Measurements from ENCODE around the gene BEND6. TPM values are rescaled to one million over a fixed set of nuclear protein-coding genes. Genes with fewer than 3 reads are reported as not detected.

The BEND6 gene
- total and polyA plus RNA-seq, 10 of the 15 experiments (the other 5 are each of a cell fraction or from before 2014, with no cell fraction given): 0.79 to 2.8 (median 1.6) TPM

DNA sequence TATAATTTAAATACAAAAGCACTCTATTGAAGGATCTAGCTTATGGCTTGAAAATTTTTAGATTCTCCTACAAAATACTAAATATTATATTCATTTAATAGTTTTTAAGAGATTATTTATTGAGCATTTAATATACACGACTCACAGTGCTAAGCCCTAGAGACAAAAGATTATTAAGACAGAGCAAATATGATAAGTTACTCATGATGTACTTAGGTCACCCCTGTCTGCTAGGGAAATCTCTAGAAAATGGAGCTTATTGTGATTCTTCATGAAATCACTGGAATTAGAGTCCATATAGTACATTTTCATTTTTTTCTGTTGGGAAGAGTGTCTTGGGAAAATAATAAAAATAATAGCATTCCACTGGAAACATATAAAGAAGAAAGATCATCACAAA, 37.8 kb downstream of the BEND6 start:
- ATAC-seq (no peak), DNase-seq (ENCODE audit: low read depth, low spot score) (no peak), FAIRE-seq (no peak)
- ChIA-PET POLR2A (no interaction called here), CTCF (interaction anchor here (1.3 to 2.0 kb wide), 2 partner anchors 88 to 91 kb away, joined by 3 to 8 read pairs; no protein-coding TSS in a partner anchor), SMC1A (ENCODE audit: uncharacterized antibody, unreplicated experiment) (interaction anchor here (1.6 kb wide), 1 partner anchor 59 kb away, joined by 3 read pairs; no protein-coding TSS in a partner anchor), RAD21 (ENCODE audit: unreplicated experiment) (interaction anchor here (1.3 kb wide), 1 partner anchor 88 kb away, joined by 3 read pairs; no protein-coding TSS in a partner anchor)
- in situ Hi-C loops (cut with MboI): no loop called here
- H3K4me1 ChIP-seq (ENCODE audit: control insufficient read depth, insufficient read depth, low read length): no peaks in the 10 kb centered on the region
- no TSS peak for BruUV-seq (replicated peaks)
- no peaks in the 10 kb centered on the region for H3K27me3 ChIP-seq (replicated peaks in 1 of 2; ENCODE audit: control insufficient read depth in 2 of 2, insufficient read depth in 2 of 2, low read length in 1 of 2)
- WGBS (ENCODE audit: insufficient coverage, insufficient replicate concordance, low lambda C conversion rate, missing lambda C conversion rate): 0% methylated on average over 1 of the region's 1 CpG
- no peak overlapping the region for H2AFZ ChIP-seq (ENCODE audit: control insufficient read depth, low read depth, low read length)
- H3K79me2 ChIP-seq (ENCODE audit: control insufficient read depth, insufficient read depth, low read length): no peaks in the 10 kb centered on the region
- H3K36me3 ChIP-seq (ENCODE audit: control insufficient read depth in 2 of 2, insufficient read depth in 2 of 2, low read length in 1 of 2): no peaks in the 10 kb centered on the region
- no peaks in the 10 kb centered on the region for H3K9me3 ChIP-seq (replicated peaks; ENCODE audit: control insufficient read depth, insufficient read depth, low read length)
- intact Hi-C loops (cut with micrococcal nuclease; ENCODE audit: unreplicated experiment): no loop called here
- no peak overlapping the region for H3K4me2 ChIP-seq (ENCODE audit: control insufficient read depth, insufficient read depth)
- no peaks in the 10 kb centered on the region for H4K20me1 ChIP-seq (ENCODE audit: control insufficient read depth, insufficient read depth)
- H3K4me3 ChIP-seq: no peak overlapping the region
- H3K27ac ChIP-seq (ENCODE audit: control insufficient read depth, insufficient read depth): no peak overlapping the region
- no peak overlapping the region for H3K9ac ChIP-seq (ENCODE audit: control insufficient read depth, insufficient read depth, low read length)
- TF ChIP-seq GATAD2B (conservative IDR thresholded peaks at IDR 0.05; ENCODE audit: low read depth) (no peak), ATF7 (IDR thresholded peaks at IDR 0.05; ENCODE audit: low read depth) (no peak)
- TF ChIP-seq, protein P1, sequence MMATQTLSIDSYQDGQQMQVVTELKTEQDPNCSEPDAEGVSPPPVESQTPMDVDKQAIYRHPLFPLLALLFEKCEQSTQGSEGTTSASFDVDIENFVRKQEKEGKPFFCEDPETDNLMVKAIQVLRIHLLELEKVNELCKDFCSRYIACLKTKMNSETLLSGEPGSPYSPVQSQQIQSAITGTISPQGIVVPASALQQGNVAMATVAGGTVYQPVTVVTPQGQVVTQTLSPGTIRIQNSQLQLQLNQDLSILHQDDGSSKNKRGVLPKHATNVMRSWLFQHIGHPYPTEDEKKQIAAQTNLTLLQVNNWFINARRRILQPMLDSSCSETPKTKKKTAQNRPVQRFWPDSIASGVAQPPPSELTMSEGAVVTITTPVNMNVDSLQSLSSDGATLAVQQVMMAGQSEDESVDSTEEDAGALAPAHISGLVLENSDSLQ (IDR thresholded peaks at IDR 0.05): no peak
- TF ChIP-seq, protein P2, sequence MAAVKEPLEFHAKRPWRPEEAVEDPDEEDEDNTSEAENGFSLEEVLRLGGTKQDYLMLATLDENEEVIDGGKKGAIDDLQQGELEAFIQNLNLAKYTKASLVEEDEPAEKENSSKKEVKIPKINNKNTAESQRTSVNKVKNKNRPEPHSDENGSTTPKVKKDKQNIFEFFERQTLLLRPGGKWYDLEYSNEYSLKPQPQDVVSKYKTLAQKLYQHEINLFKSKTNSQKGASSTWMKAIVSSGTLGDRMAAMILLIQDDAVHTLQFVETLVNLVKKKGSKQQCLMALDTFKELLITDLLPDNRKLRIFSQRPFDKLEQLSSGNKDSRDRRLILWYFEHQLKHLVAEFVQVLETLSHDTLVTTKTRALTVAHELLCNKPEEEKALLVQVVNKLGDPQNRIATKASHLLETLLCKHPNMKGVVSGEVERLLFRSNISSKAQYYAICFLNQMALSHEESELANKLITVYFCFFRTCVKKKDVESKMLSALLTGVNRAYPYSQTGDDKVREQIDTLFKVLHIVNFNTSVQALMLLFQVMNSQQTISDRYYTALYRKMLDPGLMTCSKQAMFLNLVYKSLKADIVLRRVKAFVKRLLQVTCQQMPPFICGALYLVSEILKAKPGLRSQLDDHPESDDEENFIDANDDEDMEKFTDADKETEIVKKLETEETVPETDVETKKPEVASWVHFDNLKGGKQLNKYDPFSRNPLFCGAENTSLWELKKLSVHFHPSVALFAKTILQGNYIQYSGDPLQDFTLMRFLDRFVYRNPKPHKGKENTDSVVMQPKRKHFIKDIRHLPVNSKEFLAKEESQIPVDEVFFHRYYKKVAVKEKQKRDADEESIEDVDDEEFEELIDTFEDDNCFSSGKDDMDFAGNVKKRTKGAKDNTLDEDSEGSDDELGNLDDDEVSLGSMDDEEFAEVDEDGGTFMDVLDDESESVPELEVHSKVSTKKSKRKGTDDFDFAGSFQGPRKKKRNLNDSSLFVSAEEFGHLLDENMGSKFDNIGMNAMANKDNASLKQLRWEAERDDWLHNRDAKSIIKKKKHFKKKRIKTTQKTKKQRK (IDR thresholded peaks at IDR 0.05; ENCODE audit: low read depth, low read length): no peak
